SKM-1 treated with dmso at 0.1 percent for 144 hours (cell line): Measurements from ENCODE around the gene GCLM.
"Not testable (repeated sequence)": the region's sequence is repeated elsewhere in the genome, so short reads cannot be mapped to it uniquely, and the experiment has no call there.

Experiments
- DNase-seq: peaks from one replicate; lab custom pipeline; 2025; ENCODE audit not compliant: unreplicated experiment; lab: John Stamatoyannopoulos, UW

The GCLM gene

GRCh38 chr1:93909146-93910050 lies at the start of gene GCLM:
Gene GCLM (minus strand): TSS chr1:93909430. CDS start chr1:93909163, 267 bp downstream.
- peak; percentile 88 for DNase-seq

GRCh38 chr1:93958726-93959100 lies 49.5 kb upstream of the GCLM start:
- DNase-seq = peak; percentile 34

GRCh38 chr1:93958032-93958725 lies 48.9 kb upstream of the GCLM start:
- no peak for DNase-seq

GRCh38 chr1:93955765-93956164 lies 46.5 kb upstream of the GCLM start:
- DNase-seq = no peak

GRCh38 chr1:93947002-93947686 lies 37.9 kb upstream of the GCLM start:
- not testable (repeated sequence) for DNase-seq

- no peak for DNase-seq
Measured at GRCh38 chr1:93938461-93939145, 29.4 kb upstream of the GCLM start.

GRCh38 chr1:93937997-93938396 lies 28.8 kb upstream of the GCLM start:
- no peak for DNase-seq

- DNase-seq = no peak
Measured at GRCh38 chr1:93925206-93925605, 16.0 kb upstream of the GCLM start.

- DNase-seq = no peak
Measured at GRCh38 chr1:93919780-93920179, 10.6 kb upstream of the GCLM start.

GRCh38 chr1:93917302-93917701 lies 8.1 kb upstream of the GCLM start:
- no peak for DNase-seq

- DNase-seq = not testable (repeated sequence)
Measured at GRCh38 chr1:93910880-93911279, 1.6 kb upstream of the GCLM start.

- DNase-seq = no peak
Measured at GRCh38 chr1:93910305-93910704, 1.1 kb upstream of the GCLM start.

- DNase-seq = peak; percentile 16
Measured at GRCh38 chr1:93908394-93909145, 660 bp downstream of the GCLM start.

- DNase-seq = no peak
Measured at GRCh38 chr1:93907718-93908117, 1.5 kb downstream of the GCLM start.

GRCh38 chr1:93906480-93906879 lies 2.8 kb downstream of the GCLM start:
- no peak for DNase-seq

GRCh38 chr1:93905734-93906133 lies 3.5 kb downstream of the GCLM start:
- no peak for DNase-seq

GRCh38 chr1:93905051-93905450 lies 4.2 kb downstream of the GCLM start:
- DNase-seq = no peak

- peak; percentile 54 for DNase-seq
Measured at GRCh38 chr1:93904228-93904627, 5.0 kb downstream of the GCLM start.

- no peak for DNase-seq
Measured at GRCh38 chr1:93900723-93901504, 8.3 kb downstream of the GCLM start.
